HepG2 (cell line): ENCODE results near the gene CLCNKA. TPM values are rescaled to one million over a fixed set of nuclear protein-coding genes. Genes with fewer than 3 reads are reported as not detected.

Experiments used
- AHR ChIP-seq: IDR thresholded peaks from 2 replicates; pipeline ENCODE4 v1.6.1; 2018; ENCODE audit warnings: missing genetic modification reagents, missing compliant biosample characterization
- CC2D1A ChIP-seq: sonication (generic); formaldehyde crosslinking; IDR thresholded peaks from 2 replicates; pipeline ENCODE4 v1.8.1; 2023; ENCODE audit warnings: mild to moderate bottlenecking, missing genetic modification reagents
- CSRNP2 ChIP-seq: sonication (generic); formaldehyde crosslinking; conservative IDR thresholded peaks from 2 replicates; pipeline ENCODE4 v1.8.0; 2022; ENCODE audit warnings: low read depth, missing genetic modification reagents
- HNRNPK ChIP-seq: fragments of 200-400 bp; formaldehyde crosslinking; IDR thresholded peaks from 2 replicates; pipeline ENCODE4 v1.6.1; 2018; ENCODE audit warnings: low read length, low read depth, moderate library complexity, mild to moderate bottlenecking; ENCODE audit not compliant: poor library complexity, severe bottlenecking
- KLF13 ChIP-seq: sonication (generic); formaldehyde crosslinking; IDR thresholded peaks from 2 replicates; pipeline ENCODE4 v1.4.0; 2020; ENCODE audit warnings: mild to moderate bottlenecking, missing genetic modification reagents
- ZBTB2 ChIP-seq: sonication (generic); formaldehyde crosslinking; IDR thresholded peaks from 2 replicates; pipeline ENCODE4 v1.8.0; 2022; ENCODE audit warnings: low read depth, missing genetic modification reagents
- ZFP91 ChIP-seq: sonication (generic); formaldehyde crosslinking; IDR thresholded peaks from 2 replicates; pipeline ENCODE4 v1.9.0; 2022; ENCODE audit warnings: missing genetic modification reagents, mild to moderate bottlenecking, borderline replicate concordance
- ZHX2 ChIP-seq, 2 experiments: sonication (generic) in 1 of 2; formaldehyde crosslinking in 1 of 2; IDR thresholded peaks; 2 replicates each; pipeline versions ENCODE4 v1.6.1 to v1.9.0; 2014 to 2022; ENCODE audit warnings: antibody characterized with exemption in 1 of 2, borderline replicate concordance in 1 of 2, inconsistent platforms in 1 of 2, low read depth in 1 of 2, missing genetic modification reagents in 1 of 2
- ZNF644 ChIP-seq: IDR thresholded peaks from 2 replicates; pipeline ENCODE4 v1.6.1; 2016; ENCODE audit warnings: low read depth
- ZNF687 ChIP-seq: sonication (generic); formaldehyde crosslinking; IDR thresholded peaks from 2 replicates; pipeline ENCODE4 v1.5.1; 2020; ENCODE audit warnings: mild to moderate bottlenecking, missing genetic modification reagents, moderate library complexity
- ZSCAN29 ChIP-seq: sonication (generic); formaldehyde crosslinking; conservative IDR thresholded peaks from 2 replicates; pipeline ENCODE4 v1.4.0; 2020; ENCODE audit warnings: mild to moderate bottlenecking, missing genetic modification reagents
- polyA plus RNA-seq, 8 experiments: library from polyadenylated mRNA; depleted of rRNA in 3 of 8; stranded (reverse) in 7 of 8; unstranded in 1 of 8; fragments of >200 nt; fragmentation: Illumina TruSeq in 4 of 8; extraction: Trizol in 4 of 8; gene quantifications; 2 replicates each; pipeline versions ENCODE4 v1.2.1 to v1.2.3, GENCODE V29; 2011 to 2016; ENCODE audit warnings: low read depth in 4 of 8, missing spikeins in 1 of 8, mixed read lengths in 1 of 8; ENCODE audit not compliant: insufficient read depth in 1 of 8
- total RNA-seq, 5 experiments: library from RNA; depleted of rRNA; stranded (reverse); fragments of >200 nt; fragmentation: Illumina TruSeq; extraction: Trizol; gene quantifications; 2 replicates each; pipeline ENCODE4 v1.2.3, GENCODE V29; 2016; ENCODE audit warnings: low read depth in 1 of 5

The CLCNKA gene
- total and polyA plus RNA-seq, 2 of the 13 experiments (the other 11 are each of a cell fraction or from before 2014, with no cell fraction given) = 0.03 TPM; not detected in 1

GRCh38 chr1:15975805-15976680, 45.8 kb upstream of the CLCNKA start, which contains the start of gene ZBTB17 (continued):
- TF ChIP-seq ZHX2 (IDR thresholded peaks at IDR 0.05; ENCODE audit: low read depth) (peak; percentile 88), ZHX2 (CRISPR knock-in tag; IDR thresholded peaks at IDR 0.05; ENCODE audit: borderline replicate concordance) (no peak), ZFP91 (peak; percentile 69; the same call in 1 of the 2 replicates), ZNF687 (CRISPR knock-in tag) (peak; percentile 79), ZBTB2 (no peak; the same call in 1 of the 2 replicates), ZNF644 (no peak), CC2D1A (CRISPR knock-in tag) (no peak), CSRNP2 (0 out of 2 replicates have a peak, but pooled peaks have one; percentile 53), ZSCAN29 (CRISPR knock-in tag) (0 out of 2 replicates have a peak, but pooled peaks have one; percentile 21), HNRNPK (peak; percentile 95), KLF13 (no peak), AHR (CRISPR knock-in tag) (peak; percentile 54; the same call in 1 of the 2 replicates)
